B cell (primary cell): ENCODE data around the gene MAS1L.

Experiments used
- CTCF ChIP-seq: fragments of 200-600 bp; IDR thresholded peaks from one replicate; pipeline ENCODE4 v1.8.0; 2022; ENCODE audit warnings: antibody characterized with exemption, mild to moderate bottlenecking
- EZH2 ChIP-seq: IDR thresholded peaks from 2 replicates; pipeline ENCODE4 v1.6.1; 2012; ENCODE audit warnings: borderline replicate concordance, low read depth, mild to moderate bottlenecking, moderate library complexity, low read length; ENCODE audit not compliant: insufficient read depth, poor library complexity, severe bottlenecking

- no peak for TF ChIP-seq CTCF
- TF ChIP-seq EZH2: no peak
Measured at GRCh38 chr6:29507319-29507718, 19.6 kb upstream of the MAS1L start.
